Neuronal stem cell (in vitro differentiated cells): ENCODE measurements around the gene PSAP.

ENCODE experiments used
- DNase-seq: peaks from one replicate; pipeline ENCODE4 v3.0.0-alpha.2; 2013; ENCODE audit warnings: low spot score
- H2AFZ ChIP-seq: one replicate; pipeline ENCODE4 v1.6.1; 2013; ENCODE audit warnings: mild to moderate bottlenecking, low read length, inconsistent platforms
- H2AK5ac ChIP-seq: 2 replicates; pipeline ENCODE4 v1.6.1; 2013; ENCODE audit warnings: low read depth, mild to moderate bottlenecking, inconsistent platforms, low read length, moderate library complexity, mixed read lengths
- H2BK120ac ChIP-seq: 2 replicates; pipeline ENCODE4 v1.6.1; 2013; ENCODE audit warnings: low read depth, mild to moderate bottlenecking, inconsistent platforms, low read length, moderate library complexity, mixed read lengths
- H2BK12ac ChIP-seq: one replicate; pipeline ENCODE4 v1.6.1; 2013; ENCODE audit warnings: low read length, inconsistent platforms
- H2BK15ac ChIP-seq: 2 replicates; pipeline ENCODE4 v1.6.1; 2013; ENCODE audit warnings: mild to moderate bottlenecking, low read length, inconsistent platforms, mixed read lengths
- H2BK5ac ChIP-seq: one replicate; pipeline ENCODE4 v1.6.1; 2013; ENCODE audit warnings: inconsistent platforms, mild to moderate bottlenecking, low read length, moderate library complexity
- H3K14ac ChIP-seq: one replicate; pipeline ENCODE4 v1.6.1; 2013; ENCODE audit warnings: low read length, inconsistent platforms
- H3K18ac ChIP-seq: 2 replicates; pipeline ENCODE4 v1.6.1; 2013; ENCODE audit warnings: low read length, inconsistent platforms
- H3K23ac ChIP-seq: 2 replicates; pipeline ENCODE4 v1.6.1; 2013; ENCODE audit warnings: low read depth, mild to moderate bottlenecking, mixed read lengths, low read length, inconsistent platforms; ENCODE audit not compliant: poor library complexity
- H3K27ac ChIP-seq: replicated peaks from 3 replicates; pipeline ENCODE4 v1.5.1; 2013; ENCODE audit warnings: low read length, inconsistent platforms
- H3K27me3 ChIP-seq, 3 experiments: 2 replicates each; pipeline ENCODE4 v1.6.1; 2013; ENCODE audit warnings: low read length in 3 of 3, mild to moderate bottlenecking in 2 of 3, inconsistent platforms in 1 of 3, low read depth in 1 of 3, mixed read lengths in 1 of 3, moderate library complexity in 1 of 3; ENCODE audit not compliant: control insufficient read depth in 3 of 3, insufficient read depth in 3 of 3
- H3K36me3 ChIP-seq, 2 donors: replicated peaks in 1 of 2; 2 replicates each; pipeline ENCODE4 v1.6.1; 2013; ENCODE audit warnings: low read length in 2 of 2; ENCODE audit not compliant: control insufficient read depth in 2 of 2, insufficient read depth in 2 of 2
- H3K4ac ChIP-seq: 2 replicates; pipeline ENCODE4 v1.6.1; 2013; ENCODE audit warnings: inconsistent platforms, mild to moderate bottlenecking, low read length, moderate library complexity
- H3K4me1 ChIP-seq, 2 donors: 1 replicate in 1 of 2; 2 replicates in 1 of 2; pipeline ENCODE4 v1.6.1; 2013; ENCODE audit warnings: low read length in 2 of 2, low read depth in 1 of 2; ENCODE audit not compliant: control insufficient read depth in 2 of 2, insufficient read depth in 1 of 2
- H3K4me2 ChIP-seq: one replicate; pipeline ENCODE4 v1.6.1; 2013; ENCODE audit warnings: mild to moderate bottlenecking, low read length, inconsistent platforms; ENCODE audit not compliant: insufficient read depth, poor library complexity, severe bottlenecking
- H3K4me3 ChIP-seq, 2 donors: 2 replicates each; pipeline ENCODE4 v1.5.1; 2013; ENCODE audit warnings: low read length in 2 of 2, mild to moderate bottlenecking in 2 of 2, inconsistent platforms in 1 of 2, moderate library complexity in 1 of 2
- H3K79me1 ChIP-seq: one replicate; pipeline ENCODE4 v1.6.1; 2013; ENCODE audit warnings: low read depth, mild to moderate bottlenecking, inconsistent platforms, low read length, moderate library complexity
- H3K9ac ChIP-seq: one replicate; pipeline ENCODE4 v1.6.1; 2013; ENCODE audit warnings: mild to moderate bottlenecking, low read depth, low read length, inconsistent platforms; ENCODE audit not compliant: poor library complexity
- H3K9me3 ChIP-seq, 2 donors: replicated peaks in 1 of 2; 2 replicates each; pipeline versions ENCODE3 to v1.6.1; 2013; ENCODE audit warnings: low read length in 2 of 2, mild to moderate bottlenecking in 2 of 2, inconsistent platforms in 1 of 2, low read depth in 1 of 2, mixed read lengths in 1 of 2, moderate library complexity in 1 of 2; ENCODE audit not compliant: control insufficient read depth in 2 of 2, insufficient read depth in 1 of 2
- H4K8ac ChIP-seq: one replicate; pipeline ENCODE4 v1.6.1; 2013; ENCODE audit warnings: low read depth, mild to moderate bottlenecking, inconsistent platforms, low read length, moderate library complexity
- H4K91ac ChIP-seq: one replicate; pipeline ENCODE4 v1.6.1; 2013; ENCODE audit warnings: low read length, low read depth, mild to moderate bottlenecking, inconsistent platforms; ENCODE audit not compliant: poor library complexity
- WGBS, 2 donors: extraction: QIAGEN DNeasy Blood & Tissue Kit; methylation state at CpG; one replicate each; pipeline ENCODE4 v1.1.7; 2013; ENCODE audit warnings: missing lambda C conversion rate in 2 of 2, mixed read lengths in 1 of 2; ENCODE audit not compliant: insufficient read length in 2 of 2, insufficient replicate concordance in 1 of 2; ENCODE audit errors: extremely low coverage in 2 of 2; 5-methylcytosine and 5-hydroxymethylcytosine counted together

The PSAP gene

GRCh38 chr10:71838264-71839211 is 12.5 kb downstream of the PSAP start:
- Histone ChIP-seq H3K4me1 (peaks cover 46 to 70% of the 10 kb centered on the region in 2 donors), H4K91ac (no peak overlapping the region), H3K4me3 (no peak overlapping the region), H2BK5ac (peak overlapping the region; percentile 2), H3K27me3 (no peaks in the 10 kb centered on the region), H3K36me3 (peaks cover 6 to 25% of the 10 kb centered on the region in 2 donors), H3K4me2 (no peak overlapping the region), H2BK120ac (no peak overlapping the region), H3K23ac (no peak overlapping the region), H3K18ac (peak overlapping the region; percentile 0), H3K9me3 (no peaks in the 10 kb centered on the region), H4K8ac (no peak overlapping the region), H3K4ac (no peak overlapping the region), H3K14ac (no peak overlapping the region), H3K79me1 (peaks cover 19% of the 10 kb centered on the region), H3K27ac (no peak overlapping the region), H3K9ac (no peak overlapping the region), H2AK5ac (no peak overlapping the region), H2BK15ac (no peak overlapping the region), H2AFZ (no peak overlapping the region), H2BK12ac (no peak overlapping the region)
- no CpG with 5 or more reads among the region's 14 CpGs for WGBS, 2 donors
- DNase-seq, result no peak

DNA sequence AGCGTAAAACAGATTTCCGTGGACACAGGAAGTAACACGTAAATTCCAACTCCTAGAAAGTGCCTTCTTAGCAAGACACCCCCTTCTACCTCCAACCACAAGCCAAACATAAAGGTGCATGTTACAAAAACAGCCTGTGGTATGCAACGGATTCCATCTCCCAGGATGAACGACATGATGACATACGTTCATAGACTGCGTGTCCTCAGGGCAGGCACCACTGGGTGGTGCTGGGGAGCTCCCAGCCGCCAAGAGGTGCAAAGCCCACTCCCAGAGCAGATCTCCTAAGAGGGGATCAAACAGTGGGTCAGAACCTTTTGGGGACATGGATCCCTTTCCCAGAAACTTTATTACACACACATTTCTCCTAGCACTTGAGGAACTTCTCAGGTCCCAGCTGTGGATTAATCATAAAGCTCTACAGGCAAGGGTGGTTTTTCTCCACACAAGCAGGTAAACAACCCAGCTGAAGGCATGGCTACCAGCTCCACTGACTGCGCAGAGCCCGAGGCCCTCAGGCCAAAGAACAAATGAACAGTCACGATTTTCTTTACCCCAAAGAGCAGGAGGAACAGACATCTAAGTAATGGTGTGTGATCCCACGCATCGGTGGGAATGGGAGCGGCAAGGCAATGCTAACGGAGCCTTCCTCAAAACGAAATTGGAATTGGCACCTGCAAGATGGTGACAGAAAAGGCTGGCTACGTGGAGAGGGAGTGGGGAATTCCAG is 13.8 kb downstream of the PSAP start:
- DNase-seq, result no peak

GRCh38 chr10:71836596-71836974 is 14.5 kb downstream of the PSAP start:
- Histone ChIP-seq H3K27ac (no peak overlapping the region), H2AFZ (no peak overlapping the region), H3K4ac (no peak overlapping the region), H3K4me2 (no peak overlapping the region), H4K8ac (no peak overlapping the region), H3K18ac (no peak overlapping the region), H2BK120ac (no peak overlapping the region), H3K23ac (no peak overlapping the region), H2BK15ac (no peak overlapping the region), H2AK5ac (no peak overlapping the region), H3K27me3 (no peaks in the 10 kb centered on the region), H2BK12ac (no peak overlapping the region), H3K4me1 (peaks cover 41 to 58% of the 10 kb centered on the region in 2 donors), H3K4me3 (no peak overlapping the region), H3K14ac (no peak overlapping the region), H4K91ac (no peak overlapping the region), H3K36me3 (peaks cover 14 to 39% of the 10 kb centered on the region in 2 donors), H3K9ac (no peak overlapping the region), H2BK5ac (no peak overlapping the region), H3K79me1 (peaks cover 27% of the 10 kb centered on the region), H3K9me3 (no peaks in the 10 kb centered on the region)
- DNase-seq, result no peak
- WGBS, 2 donors, result no CpG with 5 or more reads among the region's 4 CpGs

More for the DNA sequence above, 13.8 kb downstream of the PSAP start:
- H3K9ac ChIP-seq, result no peak overlapping the region
- H3K4me1 ChIP-seq, result peaks cover 41 to 62% of the 10 kb centered on the region in 2 donors
- peak overlapping the region; percentile 30 for H3K18ac ChIP-seq
- no peak overlapping the region for H3K23ac ChIP-seq
- H3K14ac ChIP-seq, result no peak overlapping the region
- H3K4ac ChIP-seq, result no peak overlapping the region
- no peaks in the 10 kb centered on the region for H3K27me3 ChIP-seq
- no peak overlapping the region for H3K4me3 ChIP-seq
- H4K91ac ChIP-seq, result no peak overlapping the region
- no peak overlapping the region for H3K27ac ChIP-seq
- peaks cover 24% of the 10 kb centered on the region for H3K79me1 ChIP-seq
- H2BK120ac ChIP-seq, result no peak overlapping the region
- no peak overlapping the region for H2BK15ac ChIP-seq
- no peak overlapping the region for H4K8ac ChIP-seq
- H3K36me3 ChIP-seq, result peaks cover 8 to 32% of the 10 kb centered on the region in 2 donors
- H2AFZ ChIP-seq, result no peak overlapping the region
- no peak overlapping the region for H2BK5ac ChIP-seq
- WGBS, 2 donors, result no CpG with 5 or more reads among the region's 17 CpGs
- H3K4me2 ChIP-seq, result no peak overlapping the region
- no peaks in the 10 kb centered on the region for H3K9me3 ChIP-seq
- H2BK12ac ChIP-seq, result no peak overlapping the region
- no peak overlapping the region for H2AK5ac ChIP-seq
